ENCODE data around the gene PTPN1.

Gene PTPN1

DNA sequence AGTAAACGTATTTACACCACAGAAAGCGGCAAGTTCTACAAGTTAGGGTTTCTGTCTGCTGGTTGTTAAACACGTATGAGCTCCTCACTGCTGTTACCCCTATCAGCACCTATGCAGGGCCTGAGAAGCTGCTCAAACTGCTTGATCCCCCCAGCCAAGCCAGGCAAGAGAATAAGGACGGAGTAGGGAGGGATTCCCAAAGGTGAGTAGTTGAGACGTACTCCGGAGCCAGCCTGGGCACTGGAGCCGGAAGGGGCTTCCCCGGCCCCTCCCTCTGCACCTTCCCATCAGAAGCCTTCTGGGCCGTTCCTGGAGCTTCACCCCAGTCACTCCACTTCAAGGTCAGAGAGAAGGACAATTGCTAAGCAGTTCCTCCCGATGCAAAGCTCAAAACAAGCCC lies 123.2 kb downstream of the PTPN1 start:
- H3K4me3 ChIP-seq (ENCODE audit: low read depth, low read length) = no peak overlapping the region
- TF ChIP-seq, protein P1, sequence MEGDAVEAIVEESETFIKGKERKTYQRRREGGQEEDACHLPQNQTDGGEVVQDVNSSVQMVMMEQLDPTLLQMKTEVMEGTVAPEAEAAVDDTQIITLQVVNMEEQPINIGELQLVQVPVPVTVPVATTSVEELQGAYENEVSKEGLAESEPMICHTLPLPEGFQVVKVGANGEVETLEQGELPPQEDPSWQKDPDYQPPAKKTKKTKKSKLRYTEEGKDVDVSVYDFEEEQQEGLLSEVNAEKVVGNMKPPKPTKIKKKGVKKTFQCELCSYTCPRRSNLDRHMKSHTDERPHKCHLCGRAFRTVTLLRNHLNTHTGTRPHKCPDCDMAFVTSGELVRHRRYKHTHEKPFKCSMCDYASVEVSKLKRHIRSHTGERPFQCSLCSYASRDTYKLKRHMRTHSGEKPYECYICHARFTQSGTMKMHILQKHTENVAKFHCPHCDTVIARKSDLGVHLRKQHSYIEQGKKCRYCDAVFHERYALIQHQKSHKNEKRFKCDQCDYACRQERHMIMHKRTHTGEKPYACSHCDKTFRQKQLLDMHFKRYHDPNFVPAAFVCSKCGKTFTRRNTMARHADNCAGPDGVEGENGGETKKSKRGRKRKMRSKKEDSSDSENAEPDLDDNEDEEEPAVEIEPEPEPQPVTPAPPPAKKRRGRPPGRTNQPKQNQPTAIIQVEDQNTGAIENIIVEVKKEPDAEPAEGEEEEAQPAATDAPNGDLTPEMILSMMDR (IDR thresholded peaks at IDR 0.05; ENCODE audit: low read depth, low read length, missing control alignments) = no peak
- no peak for DNase-seq (ENCODE audit: low read depth)
- in situ Hi-C loops (cut with HindIII; ENCODE audit: low sequenced_read_pairs) = no loop called here

DNA sequence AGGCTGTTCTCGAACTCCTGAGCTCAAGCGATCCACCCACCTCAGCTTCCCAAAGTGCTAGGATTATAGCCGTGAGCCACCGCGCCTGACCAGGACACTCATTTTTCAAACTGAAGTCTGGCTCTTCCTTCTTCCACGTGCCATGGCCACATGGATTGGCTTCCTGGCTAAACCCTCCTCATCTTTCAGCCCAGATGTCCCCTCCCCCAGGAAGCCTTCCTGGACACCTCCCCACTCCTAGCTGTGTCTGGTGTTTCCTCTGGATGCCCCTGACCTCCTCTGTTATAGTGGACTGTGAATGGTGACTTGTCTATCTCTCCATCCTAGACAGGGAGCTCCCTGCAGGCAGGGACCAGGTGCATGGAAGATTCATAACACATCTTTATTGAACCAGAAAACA lies 124.0 kb downstream of the PTPN1 start:
- DNase-seq (ENCODE audit: low read depth) = no peak
- H3K4me3 ChIP-seq (ENCODE audit: low read depth, low read length) = no peak overlapping the region
- TF ChIP-seq, protein P1 (IDR thresholded peaks at IDR 0.05; ENCODE audit: low read depth, low read length, missing control alignments) = no peak
- in situ Hi-C loops (cut with HindIII; ENCODE audit: low sequenced_read_pairs) = no loop called here

All from astrocyte of the cerebellum (primary cell).